Left lobe of liver (tissue), 2 donors: ENCODE measurements around the gene CNDP2. TPM values are rescaled to one million over a fixed set of nuclear protein-coding genes. Genes with fewer than 3 reads are reported as not detected.
A peak's percentile ranks its signal among the peaks of the same experiment; 100 is the strongest.
"Not testable (repeated sequence)": the region's sequence is repeated elsewhere in the genome, so short reads cannot be mapped to it uniquely, and the experiment has no call there.

Experiments
- ATAC-seq: fragments of 200-7000 bp; cut with Tn5 transposase; one replicate; pipeline ENCODE4 v1.9.1; 2020; ENCODE audit warnings: mild to moderate bottlenecking, moderate library complexity
- DNase-seq: peaks from one replicate; pipeline ENCODE4 v3.0.0-alpha.2; 2020; ENCODE audit warnings: low spot score
- total RNA-seq: library from RNA; stranded (reverse); gene quantifications from one replicate; pipeline ENCODE4 v1.2.1, GENCODE V29; 2021
- donor health status: DM: no; HTN: no; CAD: no; lungs with moderate emphysema.
- donor health status: DM: no; HTN: yes; CAD: no.

Gene CNDP2
- total RNA-seq, 1 donor from 2014 or later: 243 TPM

DNA sequence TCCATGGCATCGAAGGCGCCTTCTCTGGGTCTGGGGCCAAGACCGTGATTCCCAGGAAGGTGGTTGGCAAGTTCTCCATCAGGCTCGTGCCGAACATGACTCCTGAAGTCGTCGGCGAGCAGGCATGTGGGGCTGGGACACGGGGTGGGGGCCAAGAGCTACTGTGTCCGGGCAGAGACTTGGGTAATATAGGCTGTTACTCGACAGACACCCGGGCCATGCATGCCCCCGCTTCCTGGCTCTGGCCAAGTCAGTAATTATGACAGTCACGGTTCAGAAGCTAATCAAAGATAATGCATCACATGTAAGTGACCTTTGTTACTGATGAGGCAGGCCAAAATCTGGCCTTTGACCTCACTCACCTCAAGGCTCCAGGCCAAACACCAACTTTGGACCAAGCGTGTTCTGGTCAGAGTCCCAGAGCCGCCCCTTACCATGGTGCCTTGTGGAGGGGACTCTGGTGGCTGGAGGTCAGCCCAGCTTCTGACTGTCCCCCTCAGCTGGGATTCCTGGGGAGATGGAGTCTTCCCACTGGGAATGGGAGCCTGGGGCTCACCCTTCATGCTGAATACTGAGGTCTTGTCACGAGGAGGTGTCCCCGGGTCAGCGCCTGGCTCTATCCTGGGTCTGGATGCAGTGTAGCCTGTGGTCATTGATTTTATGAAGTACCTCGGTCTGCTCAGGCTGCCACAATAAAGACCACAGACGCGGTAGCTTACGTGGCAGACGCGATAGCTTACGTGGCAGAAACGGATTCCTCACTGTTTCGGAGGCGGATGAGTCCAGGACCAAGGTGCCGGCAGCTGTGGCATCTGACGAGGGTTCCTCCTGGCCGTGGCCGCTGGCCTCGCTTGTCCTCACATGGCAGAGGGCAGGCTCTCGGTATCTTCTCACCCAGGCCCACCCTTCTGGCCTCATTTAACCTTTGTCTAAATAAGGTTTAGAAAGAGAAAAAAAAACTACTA is 20.4 kb downstream of the CNDP2 start:
- ATAC-seq (peak; percentile 61), DNase-seq (peak; percentile 70)

DNA sequence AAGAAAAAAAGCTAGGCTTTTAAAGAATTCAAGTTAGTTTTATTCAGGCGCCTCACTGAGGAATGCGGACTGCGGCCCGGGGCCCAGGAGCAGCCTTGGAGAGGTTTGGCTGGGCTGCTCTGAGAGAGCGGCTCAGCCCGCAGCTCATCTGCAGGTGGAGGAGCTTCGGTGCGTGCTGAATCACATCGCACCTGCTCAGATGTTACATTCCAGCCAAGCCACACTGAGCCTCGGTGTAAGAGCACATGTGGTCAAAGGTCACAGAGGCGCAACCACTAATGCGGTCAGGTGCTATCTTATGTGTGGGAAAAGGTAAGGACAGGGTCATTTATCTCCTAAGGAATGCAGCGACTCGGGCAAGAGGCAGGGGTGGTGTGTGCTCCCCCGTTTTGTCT is 21.1 kb downstream of the CNDP2 start:
- peak; percentile 59 for DNase-seq
- ATAC-seq: peak; percentile 40

DNA sequence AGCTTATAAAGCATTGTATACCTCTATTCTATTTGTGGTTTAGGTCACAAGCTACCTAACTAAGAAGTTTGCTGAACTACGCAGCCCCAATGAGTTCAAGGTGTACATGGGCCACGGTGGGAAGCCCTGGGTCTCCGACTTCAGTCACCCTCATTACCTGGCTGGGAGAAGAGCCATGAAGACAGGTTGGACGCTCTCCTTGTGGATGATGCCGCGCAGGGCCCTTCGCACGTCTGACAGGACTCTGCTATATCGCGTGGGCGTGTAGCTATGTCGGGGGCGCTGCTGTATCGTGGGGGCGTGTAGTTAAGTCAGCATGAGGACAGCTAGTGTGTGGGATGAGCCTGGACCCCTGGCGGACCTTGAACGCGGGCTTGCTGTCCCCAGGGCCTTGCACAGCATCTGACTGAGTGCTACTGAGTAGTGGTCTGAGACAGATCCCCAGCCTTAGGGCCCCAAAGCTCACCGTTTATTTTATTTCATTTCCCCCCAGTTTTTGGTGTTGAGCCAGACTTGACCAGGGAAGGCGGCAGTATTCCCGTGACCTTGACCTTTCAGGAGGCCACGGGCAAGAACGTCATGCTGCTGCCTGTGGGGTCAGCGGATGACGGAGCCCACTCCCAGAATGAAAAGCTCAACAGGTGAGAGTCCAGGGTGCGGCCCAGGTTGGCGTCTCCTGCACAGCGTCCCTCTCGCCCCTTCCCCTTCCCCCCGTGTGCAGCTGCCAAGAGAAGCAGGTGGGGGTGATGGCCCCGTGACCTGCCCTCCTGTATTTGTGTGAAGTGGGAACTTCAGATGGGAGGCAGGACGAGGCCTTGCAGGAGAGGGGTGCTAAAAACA is 22.5 kb downstream of the CNDP2 start:
- DNase-seq (peak; percentile 40), ATAC-seq (no peak)

DNA sequence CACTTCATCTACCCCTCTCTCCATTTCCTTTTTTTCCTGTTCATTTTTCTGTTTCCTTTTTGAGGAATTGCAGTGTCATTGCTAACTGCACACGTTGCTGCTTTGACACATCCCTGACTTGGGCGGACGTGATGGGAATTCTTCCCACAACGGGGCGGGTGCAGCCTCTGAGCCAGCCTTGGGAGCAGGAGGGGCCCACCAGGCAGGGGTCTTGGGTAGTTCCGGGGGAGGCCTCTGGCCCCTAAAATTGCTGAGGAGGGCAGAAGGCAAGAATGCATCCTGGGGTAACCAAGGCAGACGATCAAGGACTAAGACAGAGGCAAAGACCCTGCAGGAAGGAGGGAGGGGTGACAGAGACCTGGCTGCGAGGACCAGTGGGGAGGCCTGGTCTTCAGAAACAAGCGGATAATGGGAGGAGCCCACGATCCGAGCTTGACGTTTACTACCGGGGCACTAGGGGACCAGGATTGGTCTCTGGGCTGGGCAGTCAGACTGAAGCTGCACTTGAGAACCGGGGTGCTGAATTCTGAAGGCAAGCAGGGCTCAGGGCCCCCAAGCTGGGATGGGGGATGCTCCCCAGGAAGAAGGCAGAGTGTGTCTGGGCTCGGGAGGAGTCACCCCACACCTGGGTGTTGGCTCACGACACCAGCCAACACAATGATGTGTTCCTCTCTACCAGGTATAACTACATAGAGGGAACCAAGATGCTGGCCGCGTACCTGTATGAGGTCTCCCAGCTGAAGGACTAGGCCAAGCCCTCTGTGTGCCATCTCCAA is 23.3 kb downstream of the CNDP2 start:
- ATAC-seq (no peak), DNase-seq (peak; percentile 37)

DNA sequence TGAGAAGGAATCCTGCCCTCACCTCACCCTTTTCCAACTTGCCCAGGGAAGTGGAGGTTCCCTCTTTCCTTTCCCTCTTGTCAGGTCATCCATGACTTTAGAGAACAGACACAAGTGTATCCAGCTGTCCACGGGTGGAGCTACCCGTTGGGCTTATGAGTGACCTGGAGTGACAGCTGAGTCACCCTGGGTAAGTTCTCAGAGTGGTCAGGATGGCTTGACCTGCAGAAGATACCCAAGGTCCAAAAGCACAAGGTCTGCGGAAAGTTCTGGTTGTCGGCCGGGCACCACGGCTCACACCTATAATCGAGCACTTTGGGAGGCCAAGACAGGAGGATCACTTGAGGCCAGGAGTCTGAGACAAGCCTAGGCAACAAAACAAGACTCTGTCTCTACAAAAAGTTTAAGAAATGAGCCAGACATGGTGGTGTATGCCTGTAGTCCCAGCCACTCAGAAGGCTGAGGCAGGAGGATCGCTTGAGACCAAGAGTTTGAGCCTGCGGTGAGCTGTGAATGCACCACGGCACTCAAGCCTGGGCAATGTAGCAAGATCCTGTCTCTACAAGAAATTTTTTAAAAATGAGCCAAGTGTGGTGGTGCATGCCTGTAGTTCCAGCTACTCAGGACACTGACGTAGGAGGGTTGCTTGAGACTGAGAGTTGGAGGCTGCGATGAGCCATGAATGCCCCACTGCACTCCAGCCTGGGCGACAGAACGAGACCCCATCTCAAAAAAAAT is 24.1 kb downstream of the CNDP2 start:
- no peak for ATAC-seq
- peak; percentile 33 for DNase-seq

DNA sequence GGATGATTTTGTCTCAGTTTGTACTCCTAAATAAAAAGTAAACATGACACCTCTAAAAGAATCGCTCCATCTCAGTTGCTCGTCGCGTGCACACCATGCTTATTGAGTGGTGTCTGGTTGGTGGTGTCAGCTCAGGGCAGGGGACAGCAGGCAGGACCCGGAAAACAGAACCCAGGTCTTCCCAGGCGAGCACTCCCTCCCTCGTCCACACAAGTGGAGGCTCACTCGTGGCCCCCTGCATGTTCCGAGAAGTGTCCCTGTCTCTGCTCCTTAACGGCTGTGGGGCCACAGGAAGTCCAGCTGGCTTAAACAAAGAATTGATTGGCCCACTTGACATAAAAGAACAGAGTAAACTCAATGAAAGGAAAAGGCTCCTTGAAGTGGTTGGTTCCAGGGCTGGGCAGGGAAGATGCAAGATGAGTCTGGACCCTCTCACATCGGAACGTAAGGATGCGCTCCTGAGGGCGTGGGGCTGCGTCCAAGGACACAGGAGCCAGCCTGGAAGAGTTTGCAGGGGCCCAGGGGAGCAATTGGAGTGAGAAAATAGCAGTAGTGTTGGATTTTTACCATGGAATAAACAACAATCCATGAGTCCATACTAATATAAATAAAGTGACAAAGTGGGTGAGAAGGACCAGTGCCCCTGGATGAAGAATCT is 25.0 kb downstream of the CNDP2 start:
- no peak for ATAC-seq
- DNase-seq: peak; percentile 22

DNA sequence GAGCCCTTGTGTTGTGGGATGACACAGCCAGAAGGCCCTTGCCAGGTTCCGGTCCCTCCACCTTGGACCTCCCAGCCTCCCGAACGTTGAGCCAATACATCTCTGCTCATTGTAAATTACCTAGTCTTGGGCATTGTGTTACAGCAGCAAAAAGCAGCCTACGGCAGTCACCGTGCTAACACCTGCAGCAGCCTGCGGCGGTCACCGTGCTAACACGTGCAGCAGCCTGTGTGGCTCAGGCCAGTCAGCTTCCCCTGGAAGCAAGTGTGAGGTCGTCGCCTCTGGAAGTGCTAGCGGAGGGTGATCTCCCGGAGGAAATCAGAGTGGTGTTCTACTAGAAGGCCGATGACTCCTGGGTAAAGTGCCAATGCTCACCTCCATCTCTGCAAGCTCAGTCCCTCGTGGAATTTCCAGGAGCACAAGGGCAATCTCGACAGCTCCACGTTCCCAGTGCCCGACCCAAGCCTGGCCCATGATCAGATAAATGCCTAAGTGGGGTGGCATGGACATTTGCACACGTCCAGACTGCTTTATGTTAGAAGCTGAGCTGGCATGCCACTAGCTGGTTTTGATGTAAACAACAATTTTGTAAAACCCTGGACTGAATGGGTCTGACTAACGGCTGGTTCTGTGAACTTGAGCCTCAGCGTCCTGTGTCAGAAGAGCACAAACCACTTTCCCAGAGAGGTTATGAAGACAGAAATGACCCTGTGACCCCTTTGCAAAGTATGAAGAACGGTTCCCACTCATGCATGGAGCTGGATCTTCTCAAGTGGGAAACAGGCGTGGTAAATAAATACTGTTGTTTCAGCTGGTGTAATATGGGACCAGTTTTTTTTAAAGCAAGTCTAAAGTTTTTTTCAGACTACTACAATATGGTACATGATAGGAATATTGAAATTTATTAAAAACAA is 26.7 kb downstream of the CNDP2 start:
- ATAC-seq (peak; percentile 9), DNase-seq (peak; percentile 28)

DNA sequence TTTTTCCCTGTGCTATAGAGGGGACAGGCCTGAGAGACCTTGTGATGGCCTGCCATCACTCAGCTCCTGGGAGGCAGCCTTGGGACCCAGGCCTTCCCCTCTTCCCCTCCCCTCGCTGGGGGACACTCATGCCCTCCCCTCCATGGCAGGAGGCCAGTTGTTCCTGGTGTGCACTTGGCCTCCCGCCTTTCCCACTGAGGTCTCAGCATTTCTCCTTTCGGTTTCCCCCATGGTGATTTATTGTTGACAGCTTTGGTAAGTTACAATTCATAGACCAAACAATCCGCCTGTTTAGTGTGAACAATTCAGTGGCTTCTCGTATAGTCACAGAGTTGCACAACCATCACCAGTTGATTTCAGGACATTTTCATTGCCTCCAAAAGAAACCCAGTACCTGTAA is 27.9 kb downstream of the CNDP2 start:
- DNase-seq: peak; percentile 44
- ATAC-seq: no peak

DNA sequence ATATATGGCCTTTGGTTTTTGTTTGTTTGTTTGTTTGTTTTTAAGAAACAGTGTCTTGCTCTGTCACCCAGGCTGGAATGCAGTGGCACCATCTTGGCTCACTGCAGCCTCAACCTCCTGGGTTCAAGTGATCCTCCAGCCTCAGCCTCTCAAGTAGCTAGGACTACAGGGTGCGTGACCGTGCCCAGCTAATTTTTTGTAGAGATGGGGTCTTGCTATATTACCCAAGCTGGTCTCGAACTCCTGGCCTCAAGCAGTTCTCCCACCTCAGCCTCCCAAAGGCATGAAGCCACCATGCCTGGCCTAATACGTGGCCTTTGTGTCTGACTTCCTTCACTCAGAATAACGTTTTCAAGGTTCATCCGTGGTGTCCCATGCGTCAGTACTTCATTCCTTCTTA is 28.8 kb downstream of the CNDP2 start:
- peak; percentile 18 for DNase-seq
- ATAC-seq: not testable (repeated sequence)

DNA sequence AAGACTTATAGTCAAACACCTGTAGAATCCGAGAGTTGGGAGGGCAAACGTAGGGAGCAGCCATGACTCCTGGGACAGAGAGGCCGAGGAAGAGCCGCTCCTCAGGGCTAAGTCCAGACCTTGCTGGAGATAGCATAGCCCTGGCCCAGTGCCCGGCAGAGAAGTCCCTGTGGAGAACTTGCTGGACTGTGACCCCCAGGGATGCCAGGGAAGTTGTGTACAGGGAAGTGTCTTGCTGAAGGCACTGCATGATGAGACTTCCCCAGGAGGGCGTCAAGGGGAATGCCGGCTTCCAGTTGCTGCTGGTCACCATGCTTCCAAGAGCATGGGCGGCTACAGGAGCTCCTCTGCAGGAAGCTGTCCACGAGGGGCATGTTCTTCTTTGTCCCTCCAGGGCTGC is 29.6 kb downstream of the CNDP2 start:
- ATAC-seq: peak; percentile 57
- DNase-seq: peak; percentile 45

DNA sequence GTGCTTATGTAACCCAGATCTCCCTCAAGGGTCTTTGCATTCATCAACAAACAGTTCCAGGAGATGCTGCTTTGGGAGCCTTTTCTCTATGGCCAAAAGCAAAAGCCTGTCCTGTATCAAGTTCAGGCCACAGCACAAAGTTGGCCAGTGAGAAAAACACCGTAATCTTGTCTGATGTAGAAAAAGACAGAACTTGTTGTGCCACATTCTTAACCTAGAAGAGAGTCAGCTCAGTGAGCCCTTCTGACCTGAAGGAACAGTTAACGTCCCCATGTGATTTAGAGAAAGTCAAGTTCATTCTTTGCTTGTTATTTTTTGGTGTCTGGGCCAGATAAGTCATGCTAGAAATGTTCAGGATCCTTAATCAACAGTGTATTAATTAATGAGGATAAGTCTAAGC is 30.3 kb downstream of the CNDP2 start:
- no peak for ATAC-seq
- no peak for DNase-seq

DNA sequence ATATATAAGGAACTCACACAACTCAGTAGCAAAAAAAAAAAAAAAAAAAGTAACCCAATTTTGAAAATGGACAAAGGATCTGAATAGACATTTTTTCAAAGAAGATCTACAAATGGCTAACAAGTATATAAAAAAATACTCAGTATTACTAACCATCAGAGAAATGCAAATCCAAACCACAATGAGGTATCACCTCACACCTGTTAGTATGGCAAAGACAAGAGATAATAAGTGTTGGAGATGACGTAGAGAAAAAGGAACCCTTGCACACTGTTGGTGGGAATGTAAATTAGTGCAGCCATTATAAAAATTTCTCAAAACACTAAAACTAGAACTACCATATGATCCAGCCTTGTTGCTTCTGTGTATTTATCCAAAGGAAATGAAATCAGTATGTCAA is 32.3 kb downstream of the CNDP2 start:
- ATAC-seq: no peak
- no peak for DNase-seq

DNA sequence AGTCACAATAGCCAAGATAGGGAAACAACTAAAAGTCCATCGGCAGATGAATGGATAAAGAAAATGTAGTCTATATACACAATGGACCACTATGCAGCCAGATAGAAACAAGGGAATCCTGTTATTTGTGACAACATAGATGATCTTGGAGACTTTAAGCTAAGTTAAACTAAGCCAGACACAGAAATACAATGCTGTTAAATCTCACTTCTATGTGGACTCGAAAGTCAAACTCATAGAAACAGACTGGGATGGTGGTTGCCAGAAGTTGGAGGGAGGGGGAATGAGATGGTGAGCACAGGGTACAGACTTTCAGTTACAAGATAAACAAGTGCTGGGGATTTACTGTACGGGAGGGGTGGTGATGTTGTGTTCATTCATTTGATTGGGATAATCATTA is 32.8 kb downstream of the CNDP2 start:
- DNase-seq: no peak

DNA sequence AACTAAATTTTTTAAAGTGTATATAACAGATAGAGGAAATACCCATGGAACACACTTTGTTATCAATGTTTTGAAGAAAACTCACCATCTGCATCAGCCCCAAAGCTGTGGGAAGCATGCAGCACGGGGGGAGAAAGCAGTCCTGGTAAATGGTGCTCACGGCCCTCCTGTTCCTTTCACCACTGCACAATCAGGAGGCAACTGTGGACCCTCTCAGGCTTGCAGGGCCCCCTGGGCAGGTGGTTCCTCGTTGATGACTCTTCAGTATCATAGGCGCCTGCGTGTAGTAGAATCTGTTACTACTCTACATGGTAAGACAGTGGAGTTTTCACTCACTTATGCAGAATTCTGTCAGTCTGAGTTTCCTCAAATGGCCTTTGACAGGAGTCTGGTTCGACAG is 33.2 kb downstream of the CNDP2 start:
- DNase-seq (no peak), ATAC-seq (no peak)

More for the DNA sequence above, 32.8 kb downstream of the CNDP2 start:
- ATAC-seq: no peak

DNA sequence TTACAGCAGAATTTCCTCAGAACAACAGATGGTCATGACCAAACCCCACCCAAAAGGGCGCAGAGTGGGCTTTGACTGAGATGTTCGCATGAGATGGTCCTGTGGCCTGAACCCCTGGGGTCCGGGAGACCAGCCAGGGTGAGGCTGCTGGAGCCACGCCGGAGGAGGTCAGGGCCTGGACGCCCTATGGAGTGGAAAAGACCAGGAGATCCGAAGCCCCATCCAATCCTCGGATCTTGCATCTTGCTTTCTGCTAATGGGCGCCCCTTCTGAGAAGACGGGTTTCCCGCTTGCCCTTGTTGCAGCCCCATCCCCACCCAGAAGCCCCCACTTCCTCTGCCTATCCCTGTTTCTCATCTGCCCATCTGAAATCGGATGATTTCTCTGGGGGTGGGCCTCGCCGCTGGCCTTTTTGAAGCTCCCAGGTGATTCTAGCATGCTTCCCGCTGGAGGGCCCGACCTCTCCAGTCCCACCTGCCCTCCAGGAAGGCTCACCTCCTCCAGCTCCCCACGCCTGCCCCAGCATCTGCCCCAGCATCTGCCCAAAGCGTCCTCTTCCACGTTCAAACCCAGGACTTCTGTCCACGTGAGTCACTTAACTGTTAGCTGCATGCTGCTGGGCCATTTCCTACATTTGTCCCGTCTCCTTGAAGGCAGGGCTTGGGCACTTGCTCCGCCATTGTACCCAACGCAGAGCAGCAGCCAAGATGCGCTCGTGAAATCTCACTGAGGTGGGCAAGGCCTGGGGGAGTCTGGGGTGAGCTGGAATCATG is 33.8 kb downstream of the CNDP2 start:
- DNase-seq (peak; percentile 40), ATAC-seq (no peak)

DNA sequence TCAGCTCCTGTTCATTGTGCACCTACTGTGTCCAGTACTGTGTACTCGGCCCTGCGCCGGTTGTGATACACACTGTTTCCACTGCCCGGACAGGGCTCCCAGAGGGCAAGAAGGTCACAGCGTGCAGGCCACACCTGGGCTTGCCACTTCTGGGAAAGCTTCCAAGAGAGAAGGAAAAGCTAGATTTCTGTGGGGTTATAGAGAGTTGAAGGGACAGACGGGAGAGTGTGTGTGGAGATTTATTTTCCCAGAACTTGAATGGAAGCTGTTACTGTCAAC is 34.4 kb downstream of the CNDP2 start:
- ATAC-seq: no peak
- DNase-seq: peak; percentile 29

DNA sequence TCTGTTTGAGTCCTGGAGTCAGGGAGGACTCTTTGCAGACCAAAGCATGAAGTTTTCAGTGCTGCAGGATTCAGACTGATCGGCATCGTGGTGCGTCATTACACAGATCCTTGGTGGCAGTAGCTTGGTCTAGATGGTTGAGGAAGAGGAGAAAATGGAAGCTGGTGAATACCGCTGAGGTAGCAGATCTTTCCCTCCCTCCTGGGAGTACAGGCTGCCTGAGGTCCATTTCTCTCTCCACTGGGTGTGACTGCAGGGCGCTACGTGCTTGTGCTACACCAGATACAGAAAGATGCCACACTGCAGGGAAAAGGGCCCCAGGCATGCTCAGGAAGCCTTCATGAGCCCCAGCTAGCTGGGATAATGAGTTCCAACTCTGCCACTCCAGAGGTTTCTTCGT is 34.9 kb downstream of the CNDP2 start:
- peak; percentile 19 for DNase-seq
- ATAC-seq: no peak

DNA sequence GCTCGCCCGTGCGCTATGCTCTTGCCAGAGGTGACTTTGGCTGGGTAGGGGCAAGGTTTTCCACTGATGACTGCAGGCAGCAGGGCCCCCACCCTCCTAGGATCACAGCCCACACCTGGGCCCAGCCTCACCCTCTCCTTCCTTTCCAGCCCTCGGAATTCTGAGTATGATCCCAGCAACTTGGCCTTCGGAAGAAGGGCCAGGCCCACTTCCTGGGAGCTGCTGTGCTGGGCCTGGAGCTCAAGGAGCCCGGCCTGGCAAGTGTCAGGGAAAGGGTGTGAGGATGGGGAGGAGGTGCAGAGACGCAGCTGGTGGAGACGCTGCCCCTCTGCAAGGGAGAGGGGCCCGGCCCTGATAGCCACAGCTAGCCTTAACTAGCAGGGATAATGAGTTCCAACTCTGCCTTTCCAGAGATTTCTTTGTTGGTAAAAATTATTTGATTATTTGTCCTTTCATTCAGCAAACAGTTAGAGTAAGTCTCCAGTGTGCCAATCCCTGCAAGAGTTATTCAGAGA is 36.4 kb downstream of the CNDP2 start:
- peak; percentile 14 for DNase-seq
- no peak for ATAC-seq
